GM19023 (cell line): Measurements from ENCODE around the gene FCGR1A.

Experiments used
- ATAC-seq: cut with Tn5 transposase; IDR thresholded peaks from one replicate; pipeline ENCODE4 v1.9.1; 2021; ENCODE audit warnings: mild to moderate bottlenecking, moderate library complexity; ENCODE audit not compliant: unreplicated experiment

FCGR1A gene

GRCh38 chr1:149831764-149832315 is 49.3 kb downstream of the FCGR1A start:
- ATAC-seq = peak; percentile 10

- ATAC-seq = peak; percentile 66
Measured at GRCh38 chr1:149832316-149833126, 50.0 kb downstream of the FCGR1A start.

GRCh38 chr1:149833144-149833543 is 50.6 kb downstream of the FCGR1A start:
- peak; percentile 9 for ATAC-seq

GRCh38 chr1:149841149-149841548 is 58.7 kb downstream of the FCGR1A start:
- peak; percentile 28 for ATAC-seq
